NCI-H2171 (cell line): ENCODE measurements around the gene KAZN.
A peak's percentile ranks its signal among the peaks of the same experiment; 100 is the strongest.

Experiments
- DNase-seq: peaks from one replicate; lab custom pipeline; 2025; lab: John Stamatoyannopoulos, UW

Gene KAZN

GRCh38 chr1:14855268-14855667 lies 256.8 kb downstream of the KAZN start:
- DNase-seq = no peak

- DNase-seq = no peak
These were observed 257.3 kb downstream of the KAZN start for GRCh38 chr1:14855801-14856200.

- no peak for DNase-seq
These were observed 259.1 kb downstream of the KAZN start for GRCh38 chr1:14857436-14858195.

GRCh38 chr1:14862114-14862771 lies 263.8 kb downstream of the KAZN start:
- DNase-seq = no peak

- DNase-seq = no peak
These were observed 266.6 kb downstream of the KAZN start for GRCh38 chr1:14865106-14865505.

GRCh38 chr1:14866911-14867612 lies 268.6 kb downstream of the KAZN start:
- DNase-seq = no peak

GRCh38 chr1:14869187-14869586 lies 270.7 kb downstream of the KAZN start:
- no peak for DNase-seq

- DNase-seq = no peak
These were observed 272.9 kb downstream of the KAZN start for GRCh38 chr1:14871218-14871970.

GRCh38 chr1:14872762-14873161 lies 274.3 kb downstream of the KAZN start:
- no peak for DNase-seq

GRCh38 chr1:14873677-14874076 lies 275.2 kb downstream of the KAZN start:
- DNase-seq = no peak

GRCh38 chr1:14875524-14876509 lies 277.3 kb downstream of the KAZN start:
- peak; percentile 13 for DNase-seq

GRCh38 chr1:14876747-14877146 lies 278.3 kb downstream of the KAZN start:
- DNase-seq = no peak

GRCh38 chr1:14877224-14877623 lies 278.7 kb downstream of the KAZN start:
- no peak for DNase-seq

GRCh38 chr1:14878124-14878523 lies 279.6 kb downstream of the KAZN start:
- DNase-seq = no peak

- no peak for DNase-seq
These were observed 280.5 kb downstream of the KAZN start for GRCh38 chr1:14878951-14879350.

GRCh38 chr1:14880456-14881316 lies 282.2 kb downstream of the KAZN start:
- DNase-seq = no peak

- no peak for DNase-seq
These were observed 283.5 kb downstream of the KAZN start for GRCh38 chr1:14881775-14882672.

GRCh38 chr1:14884614-14885175 lies 286.2 kb downstream of the KAZN start:
- no peak for DNase-seq
